Measurements from ENCODE around the gene NAIF1. TPM values are rescaled to one million over a fixed set of nuclear protein-coding genes. Genes with fewer than 3 reads are reported as not detected.

Gene NAIF1
- total RNA-seq, 1 experiment from 2014 or later = 12.4 TPM

DNA sequence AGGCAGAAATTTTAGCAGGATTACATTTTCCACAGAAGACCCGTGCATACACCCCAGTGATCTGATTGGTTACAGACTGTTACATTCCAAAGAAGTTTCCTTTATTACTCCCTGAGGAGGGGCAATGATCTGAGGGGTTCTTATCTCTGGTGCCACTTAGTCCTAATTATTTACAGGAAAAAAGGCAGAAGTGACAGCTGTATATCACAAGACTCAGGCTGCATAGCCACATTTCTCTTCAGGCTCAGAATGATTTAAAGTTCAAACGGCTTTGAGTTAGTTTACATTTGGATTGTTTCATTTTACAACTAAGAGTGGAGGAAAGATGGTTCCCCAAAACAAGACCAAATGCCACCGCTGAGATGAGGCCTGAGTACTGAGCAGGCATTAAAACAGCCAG lies 17.3 kb downstream of the NAIF1 start:
- Mint-ChIP-seq H3K4me3 (no peak overlapping the region), H3K27ac (no peak overlapping the region), H3K27me3 (ENCODE audit: low read depth) (no peaks in the 10 kb centered on the region), H3K36me3 (no peaks in the 10 kb centered on the region), H3K4me1 (peaks cover 3% of the 10 kb centered on the region), H3K9me3 (peaks cover 3% of the 10 kb centered on the region; the same call in 1 of the 2 replicates)
- ChIA-PET CTCF (interaction anchor here (1.0 to 1.7 kb wide), 2 partner anchors 15 to 68 kb away, joined by 3 to 5 read pairs; no protein-coding TSS in a partner anchor), POLR2A (no interaction called here)
- DNase-seq (ENCODE audit: low spot score) (no peak), ATAC-seq (no peak)
- TF ChIP-seq SMAD3 (CRISPR knock-in tag; IDR thresholded peaks at IDR 0.05; ENCODE audit: borderline replicate concordance) = no peak
- TF ChIP-seq, protein P1, sequence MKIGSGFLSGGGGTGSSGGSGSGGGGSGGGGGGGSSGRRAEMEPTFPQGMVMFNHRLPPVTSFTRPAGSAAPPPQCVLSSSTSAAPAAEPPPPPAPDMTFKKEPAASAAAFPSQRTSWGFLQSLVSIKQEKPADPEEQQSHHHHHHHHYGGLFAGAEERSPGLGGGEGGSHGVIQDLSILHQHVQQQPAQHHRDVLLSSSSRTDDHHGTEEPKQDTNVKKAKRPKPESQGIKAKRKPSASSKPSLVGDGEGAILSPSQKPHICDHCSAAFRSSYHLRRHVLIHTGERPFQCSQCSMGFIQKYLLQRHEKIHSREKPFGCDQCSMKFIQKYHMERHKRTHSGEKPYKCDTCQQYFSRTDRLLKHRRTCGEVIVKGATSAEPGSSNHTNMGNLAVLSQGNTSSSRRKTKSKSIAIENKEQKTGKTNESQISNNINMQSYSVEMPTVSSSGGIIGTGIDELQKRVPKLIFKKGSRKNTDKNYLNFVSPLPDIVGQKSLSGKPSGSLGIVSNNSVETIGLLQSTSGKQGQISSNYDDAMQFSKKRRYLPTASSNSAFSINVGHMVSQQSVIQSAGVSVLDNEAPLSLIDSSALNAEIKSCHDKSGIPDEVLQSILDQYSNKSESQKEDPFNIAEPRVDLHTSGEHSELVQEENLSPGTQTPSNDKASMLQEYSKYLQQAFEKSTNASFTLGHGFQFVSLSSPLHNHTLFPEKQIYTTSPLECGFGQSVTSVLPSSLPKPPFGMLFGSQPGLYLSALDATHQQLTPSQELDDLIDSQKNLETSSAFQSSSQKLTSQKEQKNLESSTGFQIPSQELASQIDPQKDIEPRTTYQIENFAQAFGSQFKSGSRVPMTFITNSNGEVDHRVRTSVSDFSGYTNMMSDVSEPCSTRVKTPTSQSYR (CRISPR knock-in tag; IDR thresholded peaks at IDR 0.05) = no peak
- TF ChIP-seq, protein P2, sequence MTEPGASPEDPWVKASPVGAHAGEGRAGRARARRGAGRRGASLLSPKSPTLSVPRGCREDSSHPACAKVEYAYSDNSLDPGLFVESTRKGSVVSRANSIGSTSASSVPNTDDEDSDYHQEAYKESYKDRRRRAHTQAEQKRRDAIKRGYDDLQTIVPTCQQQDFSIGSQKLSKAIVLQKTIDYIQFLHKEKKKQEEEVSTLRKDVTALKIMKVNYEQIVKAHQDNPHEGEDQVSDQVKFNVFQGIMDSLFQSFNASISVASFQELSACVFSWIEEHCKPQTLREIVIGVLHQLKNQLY (CRISPR knock-in tag; IDR thresholded peaks at IDR 0.05) = no peak
- no peak for TF ChIP-seq CREB1 (CRISPR knock-in tag; IDR thresholded peaks at IDR 0.05)
- TF ChIP-seq, protein P3, sequence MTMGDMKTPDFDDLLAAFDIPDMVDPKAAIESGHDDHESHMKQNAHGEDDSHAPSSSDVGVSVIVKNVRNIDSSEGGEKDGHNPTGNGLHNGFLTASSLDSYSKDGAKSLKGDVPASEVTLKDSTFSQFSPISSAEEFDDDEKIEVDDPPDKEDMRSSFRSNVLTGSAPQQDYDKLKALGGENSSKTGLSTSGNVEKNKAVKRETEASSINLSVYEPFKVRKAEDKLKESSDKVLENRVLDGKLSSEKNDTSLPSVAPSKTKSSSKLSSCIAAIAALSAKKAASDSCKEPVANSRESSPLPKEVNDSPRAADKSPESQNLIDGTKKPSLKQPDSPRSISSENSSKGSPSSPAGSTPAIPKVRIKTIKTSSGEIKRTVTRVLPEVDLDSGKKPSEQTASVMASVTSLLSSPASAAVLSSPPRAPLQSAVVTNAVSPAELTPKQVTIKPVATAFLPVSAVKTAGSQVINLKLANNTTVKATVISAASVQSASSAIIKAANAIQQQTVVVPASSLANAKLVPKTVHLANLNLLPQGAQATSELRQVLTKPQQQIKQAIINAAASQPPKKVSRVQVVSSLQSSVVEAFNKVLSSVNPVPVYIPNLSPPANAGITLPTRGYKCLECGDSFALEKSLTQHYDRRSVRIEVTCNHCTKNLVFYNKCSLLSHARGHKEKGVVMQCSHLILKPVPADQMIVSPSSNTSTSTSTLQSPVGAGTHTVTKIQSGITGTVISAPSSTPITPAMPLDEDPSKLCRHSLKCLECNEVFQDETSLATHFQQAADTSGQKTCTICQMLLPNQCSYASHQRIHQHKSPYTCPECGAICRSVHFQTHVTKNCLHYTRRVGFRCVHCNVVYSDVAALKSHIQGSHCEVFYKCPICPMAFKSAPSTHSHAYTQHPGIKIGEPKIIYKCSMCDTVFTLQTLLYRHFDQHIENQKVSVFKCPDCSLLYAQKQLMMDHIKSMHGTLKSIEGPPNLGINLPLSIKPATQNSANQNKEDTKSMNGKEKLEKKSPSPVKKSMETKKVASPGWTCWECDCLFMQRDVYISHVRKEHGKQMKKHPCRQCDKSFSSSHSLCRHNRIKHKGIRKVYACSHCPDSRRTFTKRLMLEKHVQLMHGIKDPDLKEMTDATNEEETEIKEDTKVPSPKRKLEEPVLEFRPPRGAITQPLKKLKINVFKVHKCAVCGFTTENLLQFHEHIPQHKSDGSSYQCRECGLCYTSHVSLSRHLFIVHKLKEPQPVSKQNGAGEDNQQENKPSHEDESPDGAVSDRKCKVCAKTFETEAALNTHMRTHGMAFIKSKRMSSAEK (CRISPR knock-in tag; IDR thresholded peaks at IDR 0.05; ENCODE audit: borderline replicate concordance) = no peak
- TF ChIP-seq, protein P4, sequence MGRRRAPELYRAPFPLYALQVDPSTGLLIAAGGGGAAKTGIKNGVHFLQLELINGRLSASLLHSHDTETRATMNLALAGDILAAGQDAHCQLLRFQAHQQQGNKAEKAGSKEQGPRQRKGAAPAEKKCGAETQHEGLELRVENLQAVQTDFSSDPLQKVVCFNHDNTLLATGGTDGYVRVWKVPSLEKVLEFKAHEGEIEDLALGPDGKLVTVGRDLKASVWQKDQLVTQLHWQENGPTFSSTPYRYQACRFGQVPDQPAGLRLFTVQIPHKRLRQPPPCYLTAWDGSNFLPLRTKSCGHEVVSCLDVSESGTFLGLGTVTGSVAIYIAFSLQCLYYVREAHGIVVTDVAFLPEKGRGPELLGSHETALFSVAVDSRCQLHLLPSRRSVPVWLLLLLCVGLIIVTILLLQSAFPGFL (CRISPR knock-in tag; IDR thresholded peaks at IDR 0.05; ENCODE audit: borderline replicate concordance) = no peak

DNA sequence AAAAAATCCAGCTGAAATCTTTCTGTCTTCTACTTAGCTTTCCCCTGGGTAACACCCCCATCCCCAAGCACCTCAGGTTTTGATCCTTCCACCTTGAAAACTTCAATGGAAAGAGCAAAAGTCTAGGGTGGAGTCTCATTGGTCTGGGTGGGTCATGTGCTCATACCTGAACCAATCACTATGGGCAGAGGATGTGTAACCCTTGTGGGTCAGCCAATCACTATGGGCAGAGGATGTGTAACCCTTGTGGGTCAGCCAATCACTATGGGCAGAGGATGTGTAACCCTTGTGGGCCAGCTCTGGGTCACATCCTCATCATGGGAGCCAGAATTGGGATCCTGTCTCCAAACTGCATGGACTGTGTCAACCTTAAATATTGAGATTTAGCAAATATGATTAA lies 18.5 kb downstream of the NAIF1 start:
- Mint-ChIP-seq H3K4me1 (peaks cover 4% of the 10 kb centered on the region), H3K27me3 (ENCODE audit: low read depth) (no peaks in the 10 kb centered on the region), H3K4me3 (no peak overlapping the region), H3K27ac (no peak overlapping the region), H3K36me3 (no peaks in the 10 kb centered on the region), H3K9me3 (peaks cover 3% of the 10 kb centered on the region; the same call in 1 of the 2 replicates)
- no peak for TF ChIP-seq JUN (CRISPR knock-in tag; IDR thresholded peaks at IDR 0.05)
- TF ChIP-seq OVOL2 (CRISPR knock-in tag; IDR thresholded peaks at IDR 0.05; ENCODE audit: borderline replicate concordance) = no peak
- TF ChIP-seq SP1 (CRISPR knock-in tag; conservative IDR thresholded peaks at IDR 0.05) = no peak
- peak; percentile 67 for TF ChIP-seq NFYB (CRISPR knock-in tag; conservative IDR thresholded peaks at IDR 0.05; ENCODE audit: low read depth)
- TF ChIP-seq, protein P5, sequence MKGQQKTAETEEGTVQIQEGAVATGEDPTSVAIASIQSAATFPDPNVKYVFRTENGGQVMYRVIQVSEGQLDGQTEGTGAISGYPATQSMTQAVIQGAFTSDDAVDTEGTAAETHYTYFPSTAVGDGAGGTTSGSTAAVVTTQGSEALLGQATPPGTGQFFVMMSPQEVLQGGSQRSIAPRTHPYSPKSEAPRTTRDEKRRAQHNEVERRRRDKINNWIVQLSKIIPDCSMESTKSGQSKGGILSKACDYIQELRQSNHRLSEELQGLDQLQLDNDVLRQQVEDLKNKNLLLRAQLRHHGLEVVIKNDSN (CRISPR knock-in tag; IDR thresholded peaks at IDR 0.05) = peak; percentile 58; the same call in 1 of the 2 replicates
- no peak for TF ChIP-seq NR2C2 (CRISPR knock-in tag; IDR thresholded peaks at IDR 0.05)
- no peak for TF ChIP-seq RELA (CRISPR knock-in tag; IDR thresholded peaks at IDR 0.05; ENCODE audit: borderline replicate concordance)
- TF ChIP-seq, protein P6, sequence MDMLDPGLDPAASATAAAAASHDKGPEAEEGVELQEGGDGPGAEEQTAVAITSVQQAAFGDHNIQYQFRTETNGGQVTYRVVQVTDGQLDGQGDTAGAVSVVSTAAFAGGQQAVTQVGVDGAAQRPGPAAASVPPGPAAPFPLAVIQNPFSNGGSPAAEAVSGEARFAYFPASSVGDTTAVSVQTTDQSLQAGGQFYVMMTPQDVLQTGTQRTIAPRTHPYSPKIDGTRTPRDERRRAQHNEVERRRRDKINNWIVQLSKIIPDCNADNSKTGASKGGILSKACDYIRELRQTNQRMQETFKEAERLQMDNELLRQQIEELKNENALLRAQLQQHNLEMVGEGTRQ (CRISPR knock-in tag; IDR thresholded peaks at IDR 0.05) = peak; percentile 77
- no peak for TF ChIP-seq ZNF416 (CRISPR knock-in tag; IDR thresholded peaks at IDR 0.05)
- TF ChIP-seq TP53 (CRISPR knock-in tag; IDR thresholded peaks at IDR 0.05) = no peak
- TF ChIP-seq, protein P7, sequence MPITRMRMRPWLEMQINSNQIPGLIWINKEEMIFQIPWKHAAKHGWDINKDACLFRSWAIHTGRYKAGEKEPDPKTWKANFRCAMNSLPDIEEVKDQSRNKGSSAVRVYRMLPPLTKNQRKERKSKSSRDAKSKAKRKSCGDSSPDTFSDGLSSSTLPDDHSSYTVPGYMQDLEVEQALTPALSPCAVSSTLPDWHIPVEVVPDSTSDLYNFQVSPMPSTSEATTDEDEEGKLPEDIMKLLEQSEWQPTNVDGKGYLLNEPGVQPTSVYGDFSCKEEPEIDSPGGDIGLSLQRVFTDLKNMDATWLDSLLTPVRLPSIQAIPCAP (CRISPR knock-in tag; IDR thresholded peaks at IDR 0.05) = no peak
- TF ChIP-seq ELF4 (CRISPR knock-in tag; IDR thresholded peaks at IDR 0.05; ENCODE audit: low read depth) = no peak
- TF ChIP-seq ZNF219 (CRISPR knock-in tag; IDR thresholded peaks at IDR 0.05; ENCODE audit: borderline replicate concordance) = no peak
- ATAC-seq = peak; percentile 53
- no peak for DNase-seq (ENCODE audit: low spot score)
- CTCF ChIA-PET = interaction anchor here (1.0 kb wide), 1 partner anchor 13 kb away, joined by 3 read pairs; no protein-coding TSS in a partner anchor
- POLR2A ChIA-PET = no interaction called here
